Activated naive CD4-positive, alpha-beta T cell treated with anti-CD3 and anti-CD28 coated beads, Interleukin-2, amount 50 U/mL, for 16 hours (primary cell): Measurements from ENCODE around the gene ACADS.
A peak's percentile ranks its signal among the peaks of the same experiment; 100 is the strongest.

Source experiments
- DNase-seq: peaks from one replicate; pipeline ENCODE4 v3.0.0-alpha.2; 2020

Gene ACADS

DNA sequence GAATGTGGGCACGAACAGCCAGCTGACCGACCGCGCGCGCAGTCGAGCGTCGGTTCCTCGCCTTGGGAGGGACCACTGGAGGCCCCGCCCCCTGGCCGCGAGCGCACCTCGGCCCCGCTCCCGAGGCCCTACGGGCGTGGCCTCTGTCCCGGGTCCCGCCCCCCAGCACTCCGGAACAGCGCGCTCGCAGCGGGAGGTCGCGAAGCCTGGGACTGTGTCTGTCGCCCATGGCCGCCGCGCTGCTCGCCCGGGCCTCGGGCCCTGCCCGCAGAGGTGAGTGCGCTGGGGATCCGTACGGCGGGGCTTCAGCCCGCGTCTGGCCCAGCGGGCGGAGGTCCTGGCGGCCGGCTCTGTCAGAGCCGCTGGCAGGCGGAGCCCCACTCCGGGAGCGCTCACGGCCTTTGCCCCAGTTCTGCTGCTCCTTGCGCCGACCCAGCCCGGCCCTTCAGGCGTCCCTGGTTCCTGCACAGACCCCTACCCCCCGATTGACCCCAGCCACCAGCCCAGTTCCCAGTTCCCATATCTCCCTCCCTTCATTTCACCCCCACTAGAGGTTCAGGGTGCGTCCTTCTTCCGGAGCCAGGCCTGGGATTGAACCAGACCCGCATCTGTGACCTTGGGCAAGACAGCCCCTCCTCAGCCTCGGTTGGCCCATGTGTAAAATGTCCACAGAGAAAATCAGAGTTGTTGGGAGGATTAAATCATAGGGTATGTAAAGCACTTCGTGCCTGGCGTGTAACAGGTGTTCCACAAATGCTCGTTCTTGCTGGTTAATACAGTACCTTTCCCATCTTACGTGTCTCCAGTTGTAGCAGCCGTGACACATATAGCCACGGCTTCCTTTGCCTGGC lies at the start of gene ACADS:
Gene ACADS, plus strand, starts transcription at position 168 of the 851 bp plus-strand sequence. Its CDS starts 60 bp downstream, at position 228.
- DNase-seq = peak; percentile 92

- DNase-seq = no peak
Observed at GRCh38 chr12:120677765-120678473, 47.7 kb upstream of the ACADS start.

DNA sequence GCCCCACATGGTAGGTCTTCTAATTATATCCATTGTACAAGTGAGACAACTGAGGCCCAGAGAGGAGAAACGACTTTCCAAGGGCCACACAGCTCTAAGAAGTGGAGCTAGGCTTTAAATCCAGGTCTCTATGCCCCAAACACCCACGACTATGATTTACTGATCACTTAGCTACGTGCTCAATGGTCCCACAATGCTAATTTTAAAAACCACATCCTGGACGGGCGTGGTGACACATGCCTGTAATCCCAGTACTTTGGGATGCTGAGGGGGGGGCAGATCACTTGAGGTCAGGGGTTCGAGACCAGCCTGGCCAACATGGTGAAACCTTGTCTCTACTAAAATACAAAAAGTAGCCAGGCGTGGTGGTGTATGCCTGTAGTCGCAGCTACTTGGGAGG lies 47.1 kb upstream of the ACADS start:
- no peak for DNase-seq

DNA sequence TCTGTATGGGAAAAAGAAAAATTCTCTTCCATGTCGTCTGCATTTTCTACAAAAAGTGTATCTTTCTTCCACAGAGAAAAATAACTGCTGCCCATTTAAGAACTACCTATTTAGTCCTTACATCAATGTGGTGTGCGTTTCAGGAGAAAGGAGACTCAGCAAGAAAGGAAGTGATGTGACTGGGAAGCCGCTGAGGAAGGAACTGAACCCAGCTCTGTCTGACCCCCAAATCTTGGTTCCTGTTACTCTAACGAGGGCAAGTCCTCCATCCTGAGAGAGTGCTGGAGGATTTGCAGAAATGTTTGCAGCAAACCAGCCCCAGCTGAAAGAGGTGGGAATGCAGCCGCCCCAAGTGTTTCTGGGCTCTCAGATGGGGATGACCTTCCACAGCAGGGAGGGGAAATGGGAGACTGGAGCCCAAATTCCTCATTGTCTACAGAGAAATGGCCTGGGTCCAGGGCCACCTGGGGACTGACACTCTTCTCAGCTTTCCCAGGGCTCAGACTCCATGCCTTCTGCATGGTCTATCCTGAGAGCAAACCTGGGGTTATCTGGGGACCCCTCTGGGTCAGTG lies 45.4 kb upstream of the ACADS start:
- DNase-seq = no peak

- DNase-seq = no peak
Observed at GRCh38 chr12:120684523-120684932, 41.1 kb upstream of the ACADS start.

GRCh38 chr12:120685522-120685921 lies 40.1 kb upstream of the ACADS start:
- DNase-seq = no peak

- DNase-seq = peak; percentile 97
Observed at GRCh38 chr12:120686151-120686689, 39.4 kb upstream of the ACADS start.

GRCh38 chr12:120686690-120687577 lies 38.7 kb upstream of the ACADS start, which contains the start of gene MLEC:
MLEC (plus strand) TSS chr12:120687149; CDS start chr12:120687297, 148 bp downstream.
- DNase-seq = peak; percentile 99

DNA sequence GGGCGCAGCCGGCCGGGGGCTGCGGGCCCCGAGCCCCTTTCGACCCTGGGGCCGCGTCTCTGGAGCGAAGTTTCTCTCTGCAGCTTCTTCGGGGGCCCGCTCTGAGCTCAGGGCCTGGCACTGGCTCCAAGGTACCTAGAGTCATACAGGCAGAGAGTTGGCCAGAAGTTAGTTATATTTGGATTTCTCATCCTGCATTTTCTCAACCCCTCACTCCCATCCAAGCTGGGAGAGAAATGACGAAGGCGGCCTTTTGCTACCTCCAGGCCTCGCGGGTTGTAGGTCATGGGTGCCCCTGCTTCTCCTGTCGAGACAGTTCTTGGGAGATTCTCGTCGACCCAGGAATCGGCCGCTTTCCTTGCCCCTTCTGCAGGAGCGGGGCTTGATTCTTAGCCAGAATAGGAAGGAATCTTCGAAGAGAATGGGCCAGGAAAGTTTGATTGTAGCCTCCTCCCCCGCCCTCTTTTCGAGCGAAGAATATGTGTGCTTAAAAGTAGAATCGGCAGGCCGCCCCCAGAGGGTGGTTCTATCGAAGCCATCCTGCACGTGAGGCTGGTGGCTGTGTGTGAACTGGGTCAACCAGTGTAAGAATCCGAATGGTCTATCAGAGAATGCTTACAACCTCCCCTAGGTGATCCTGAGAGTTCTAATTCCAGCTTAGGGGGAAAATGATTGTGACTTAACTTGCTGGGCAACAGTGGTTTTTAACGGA lies 37.9 kb upstream of the ACADS start:
- peak; percentile 51 for DNase-seq

DNA sequence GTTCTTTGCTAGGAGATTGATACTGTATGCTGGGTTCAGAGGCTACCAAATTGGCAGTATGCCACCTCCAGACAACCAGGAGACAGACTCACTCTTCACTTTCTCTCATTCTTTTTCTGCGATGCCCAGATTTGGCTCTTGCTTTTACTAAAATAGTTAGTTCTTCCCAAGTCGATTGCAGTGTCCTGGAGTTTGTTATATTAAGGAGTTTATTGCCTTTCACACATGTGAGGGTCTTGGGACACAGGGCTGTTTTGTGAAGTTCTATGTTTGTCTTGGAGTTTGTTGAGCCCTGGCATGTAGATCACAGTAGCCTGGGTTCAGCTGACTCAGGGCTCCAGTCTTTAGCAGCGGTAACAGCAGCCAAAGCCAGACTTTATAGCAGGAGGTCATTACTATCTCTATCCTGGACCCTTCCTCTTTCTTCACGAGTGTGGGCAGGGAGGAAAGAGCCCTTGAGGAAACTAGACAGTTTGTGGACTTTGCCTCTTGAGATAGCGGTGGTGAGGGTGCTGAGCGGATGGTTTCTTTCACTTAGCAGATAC lies 37.0 kb upstream of the ACADS start:
- no peak for DNase-seq

- DNase-seq = no peak
Observed at GRCh38 chr12:120689397-120690082, 36.1 kb upstream of the ACADS start.

GRCh38 chr12:120690083-120690450 lies 35.6 kb upstream of the ACADS start:
- DNase-seq = no peak

DNA sequence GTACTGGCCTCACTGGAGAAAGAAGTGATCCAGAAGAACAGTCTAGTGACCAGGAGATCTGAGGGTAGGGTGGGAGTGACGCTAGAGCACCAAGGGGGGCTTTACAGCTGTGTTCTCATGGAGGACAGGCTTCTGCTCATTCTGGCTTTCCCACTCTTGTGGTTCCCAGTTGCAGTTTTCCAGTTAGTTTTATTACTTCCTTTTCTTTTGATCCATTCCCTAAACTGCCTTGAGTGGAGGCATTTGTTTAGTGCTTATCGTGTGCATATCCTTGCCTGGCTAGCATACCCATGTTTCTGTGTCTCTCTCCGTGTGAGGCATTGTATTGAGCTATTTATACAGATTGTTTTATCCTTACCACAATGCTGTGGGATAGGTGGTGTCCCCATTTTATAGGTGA lies 34.6 kb upstream of the ACADS start:
- DNase-seq = no peak

DNA sequence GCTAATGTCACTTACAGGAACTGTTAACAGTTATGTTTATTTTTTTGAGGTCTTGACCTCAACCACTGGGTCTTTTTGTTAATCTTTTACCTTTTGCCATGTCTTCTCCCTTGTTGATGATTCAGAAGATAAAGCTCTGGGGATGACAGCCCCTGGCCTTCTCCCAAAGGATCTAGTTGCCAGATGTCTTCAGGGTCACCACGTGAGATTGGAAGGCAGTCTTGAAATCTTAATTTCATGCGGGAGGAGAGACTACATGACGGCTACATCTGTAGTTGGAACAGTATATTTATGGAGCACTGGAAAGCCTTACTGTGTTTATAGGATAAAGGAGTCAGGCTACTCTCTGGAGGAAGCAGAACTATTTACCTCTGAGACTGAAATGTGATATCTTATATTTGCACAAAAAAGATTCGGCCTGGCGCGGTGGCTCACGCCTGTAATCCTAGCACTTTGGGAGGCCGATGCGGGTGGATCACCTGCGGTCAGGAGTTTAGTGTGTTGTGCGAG lies 33.0 kb upstream of the ACADS start:
- DNase-seq = no peak

GRCh38 chr12:120693848-120694247 lies 31.8 kb upstream of the ACADS start:
- no peak for DNase-seq

DNA sequence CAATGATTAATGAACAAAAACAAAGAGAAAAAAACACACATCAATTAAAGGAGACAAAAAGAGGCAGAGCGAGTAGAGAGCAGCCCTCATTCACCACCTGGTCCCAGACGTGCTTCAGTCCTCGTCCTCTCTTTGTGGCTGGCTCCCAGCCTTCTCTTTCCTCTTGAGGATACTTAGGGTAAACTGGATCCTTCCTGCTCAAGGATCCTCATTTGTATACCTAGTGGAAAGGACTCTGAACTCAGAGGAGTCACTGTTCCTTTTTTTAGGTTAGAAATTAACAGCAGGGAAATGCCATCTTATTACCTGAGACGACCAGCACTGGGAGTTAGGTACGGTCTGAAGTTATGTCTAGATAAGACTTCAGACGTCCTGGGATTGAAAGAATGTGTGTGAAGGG lies 29.0 kb upstream of the ACADS start:
- no peak for DNase-seq

GRCh38 chr12:120697344-120697743 lies 28.3 kb upstream of the ACADS start:
- DNase-seq = no peak

DNA sequence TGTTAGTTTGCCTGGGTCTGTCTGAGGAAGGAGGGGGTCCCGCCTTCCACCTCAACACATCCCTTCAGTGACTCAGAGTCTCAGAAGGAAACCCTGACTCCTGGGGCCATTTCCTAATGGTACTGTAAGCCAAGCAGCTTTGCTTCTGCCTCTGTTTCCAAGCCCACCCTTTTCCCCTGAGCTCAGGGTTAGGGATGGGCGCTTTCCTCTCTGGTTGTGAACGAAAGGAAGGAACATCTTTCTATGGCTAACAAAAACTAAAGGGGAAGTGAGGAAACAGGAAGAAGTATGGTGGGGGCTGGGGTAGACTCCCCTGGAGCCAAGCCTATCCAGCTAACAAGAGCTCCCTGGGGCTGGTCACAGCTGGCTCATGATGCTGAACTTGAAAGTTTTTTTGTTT lies 27.0 kb upstream of the ACADS start:
- no peak for DNase-seq

- no peak for DNase-seq
Observed at GRCh38 chr12:120699553-120699952, 26.1 kb upstream of the ACADS start.

- no peak for DNase-seq
Observed at GRCh38 chr12:120700886-120701285, 24.7 kb upstream of the ACADS start.

DNA sequence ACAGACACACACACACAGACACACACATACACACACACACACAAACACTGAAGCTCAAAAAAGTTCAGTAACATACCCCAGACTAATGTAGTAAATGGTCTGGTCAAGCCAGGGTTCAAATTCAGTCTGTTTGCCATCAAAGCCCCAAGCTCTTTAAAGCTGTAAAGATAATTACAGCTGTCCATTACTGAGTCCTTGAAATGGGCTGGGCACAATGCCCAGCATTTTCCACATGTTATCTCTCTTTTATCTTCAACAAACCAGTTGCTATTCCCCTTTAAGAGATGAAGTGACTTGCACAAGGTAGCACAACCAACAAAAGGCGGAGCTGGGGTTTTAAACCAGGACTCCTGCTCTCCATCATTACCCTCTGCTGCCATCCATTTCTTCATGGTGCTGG lies 23.0 kb upstream of the ACADS start:
- no peak for DNase-seq
